ENCODE results near the gene CD34.

- TF ChIP-seq POLR2A (IDR thresholded peaks at IDR 0.05) = no peak
- TF ChIP-seq, protein P1, sequence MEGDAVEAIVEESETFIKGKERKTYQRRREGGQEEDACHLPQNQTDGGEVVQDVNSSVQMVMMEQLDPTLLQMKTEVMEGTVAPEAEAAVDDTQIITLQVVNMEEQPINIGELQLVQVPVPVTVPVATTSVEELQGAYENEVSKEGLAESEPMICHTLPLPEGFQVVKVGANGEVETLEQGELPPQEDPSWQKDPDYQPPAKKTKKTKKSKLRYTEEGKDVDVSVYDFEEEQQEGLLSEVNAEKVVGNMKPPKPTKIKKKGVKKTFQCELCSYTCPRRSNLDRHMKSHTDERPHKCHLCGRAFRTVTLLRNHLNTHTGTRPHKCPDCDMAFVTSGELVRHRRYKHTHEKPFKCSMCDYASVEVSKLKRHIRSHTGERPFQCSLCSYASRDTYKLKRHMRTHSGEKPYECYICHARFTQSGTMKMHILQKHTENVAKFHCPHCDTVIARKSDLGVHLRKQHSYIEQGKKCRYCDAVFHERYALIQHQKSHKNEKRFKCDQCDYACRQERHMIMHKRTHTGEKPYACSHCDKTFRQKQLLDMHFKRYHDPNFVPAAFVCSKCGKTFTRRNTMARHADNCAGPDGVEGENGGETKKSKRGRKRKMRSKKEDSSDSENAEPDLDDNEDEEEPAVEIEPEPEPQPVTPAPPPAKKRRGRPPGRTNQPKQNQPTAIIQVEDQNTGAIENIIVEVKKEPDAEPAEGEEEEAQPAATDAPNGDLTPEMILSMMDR (IDR thresholded peaks at IDR 0.05) = no peak
Measured at GRCh38 chr1:207913951-207914350, 3.0 kb upstream of the CD34 start.

Data from right lobe of liver (tissue), 4 donors.